ENCODE results near the gene FEZ2.
A peak's percentile ranks its signal among the peaks of the same experiment; 100 is the strongest.
"Not testable (repeated sequence)": the region's sequence is repeated elsewhere in the genome, so short reads cannot be mapped to it uniquely, and the experiment has no call there.

Gene FEZ2, protein sequence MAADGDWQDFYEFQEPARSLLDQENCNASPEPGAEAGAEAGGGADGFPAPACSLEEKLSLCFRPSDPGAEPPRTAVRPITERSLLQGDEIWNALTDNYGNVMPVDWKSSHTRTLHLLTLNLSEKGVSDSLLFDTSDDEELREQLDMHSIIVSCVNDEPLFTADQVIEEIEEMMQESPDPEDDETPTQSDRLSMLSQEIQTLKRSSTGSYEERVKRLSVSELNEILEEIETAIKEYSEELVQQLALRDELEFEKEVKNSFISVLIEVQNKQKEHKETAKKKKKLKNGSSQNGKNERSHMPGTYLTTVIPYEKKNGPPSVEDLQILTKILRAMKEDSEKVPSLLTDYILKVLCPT

DNA sequence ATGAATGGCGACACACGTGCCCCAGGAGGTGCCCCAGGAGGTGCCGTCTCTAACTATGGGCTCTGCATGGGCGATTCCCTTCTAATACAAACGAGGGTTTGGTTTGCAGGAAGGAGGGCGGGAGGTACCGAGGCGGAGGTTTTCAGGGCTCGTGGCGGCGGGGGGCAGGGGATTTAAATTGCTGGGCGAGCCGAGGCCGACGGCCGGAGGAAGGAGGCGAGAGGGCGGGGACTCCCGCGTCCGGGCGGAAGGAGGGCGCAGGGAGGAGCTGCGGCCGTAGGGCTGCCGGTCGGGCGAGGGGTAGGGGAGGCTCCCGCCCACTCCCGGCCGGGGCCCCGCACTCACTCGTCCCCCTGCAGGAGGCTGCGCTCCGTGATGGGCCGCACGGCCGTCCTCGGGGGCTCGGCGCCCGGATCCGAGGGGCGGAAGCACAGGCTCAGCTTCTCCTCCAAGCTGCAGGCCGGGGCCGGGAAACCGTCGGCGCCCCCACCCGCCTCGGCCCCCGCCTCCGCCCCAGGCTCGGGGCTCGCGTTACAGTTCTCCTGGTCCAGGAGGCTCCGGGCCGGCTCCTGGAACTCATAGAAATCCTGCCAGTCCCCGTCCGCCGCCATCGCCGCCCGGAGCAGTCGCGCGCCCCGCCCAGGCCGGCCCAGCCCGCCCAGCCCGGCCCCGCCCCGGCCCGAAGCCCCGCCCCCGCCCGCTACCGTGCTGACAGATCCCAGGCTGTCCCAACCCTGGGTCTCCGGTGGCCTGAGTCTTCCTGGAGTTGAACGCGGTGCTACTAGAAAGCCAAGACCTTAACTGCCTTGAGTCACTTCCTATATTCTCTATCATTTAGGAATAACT is at the start of gene FEZ2:
FEZ2 (minus strand) TSS at position 637 of the 846 bp plus-strand sequence; CDS start at position 611, 26 bp downstream.
- peak in 53 of 56 donors; percentile 20 to 81 (median 67) for DNase-seq

DNA sequence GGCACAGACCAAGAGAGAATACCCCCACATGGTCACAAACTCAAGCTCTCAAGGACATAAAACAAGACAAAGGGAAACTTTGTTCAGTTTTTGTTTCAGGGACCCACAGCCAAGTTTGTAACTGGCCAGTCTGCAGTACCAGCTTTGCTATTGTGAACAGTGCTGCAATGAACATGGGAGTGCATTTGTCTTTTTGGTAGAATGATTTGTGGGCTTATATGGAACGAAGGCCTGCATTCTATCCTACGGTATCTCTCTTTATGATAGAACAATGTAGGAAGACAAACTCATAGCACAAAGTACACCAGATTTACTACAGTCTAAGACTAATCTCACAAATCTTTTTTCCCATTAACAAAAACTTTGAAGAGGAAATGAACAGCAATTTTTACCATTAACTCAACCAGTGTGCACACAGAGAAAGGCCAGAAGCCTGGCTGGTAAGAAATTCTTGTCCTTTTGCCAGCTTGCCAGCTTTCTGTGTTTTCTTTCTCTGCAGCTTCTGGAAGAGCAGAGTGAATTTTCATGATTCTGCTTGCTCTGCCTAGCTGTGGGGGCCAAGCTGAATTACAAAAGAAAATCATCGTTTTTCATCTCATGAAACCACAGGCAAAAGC is 37.1 kb upstream of the FEZ2 start:
- DNase-seq, result peak in 1 of 56 donors; percentile 15

DNA sequence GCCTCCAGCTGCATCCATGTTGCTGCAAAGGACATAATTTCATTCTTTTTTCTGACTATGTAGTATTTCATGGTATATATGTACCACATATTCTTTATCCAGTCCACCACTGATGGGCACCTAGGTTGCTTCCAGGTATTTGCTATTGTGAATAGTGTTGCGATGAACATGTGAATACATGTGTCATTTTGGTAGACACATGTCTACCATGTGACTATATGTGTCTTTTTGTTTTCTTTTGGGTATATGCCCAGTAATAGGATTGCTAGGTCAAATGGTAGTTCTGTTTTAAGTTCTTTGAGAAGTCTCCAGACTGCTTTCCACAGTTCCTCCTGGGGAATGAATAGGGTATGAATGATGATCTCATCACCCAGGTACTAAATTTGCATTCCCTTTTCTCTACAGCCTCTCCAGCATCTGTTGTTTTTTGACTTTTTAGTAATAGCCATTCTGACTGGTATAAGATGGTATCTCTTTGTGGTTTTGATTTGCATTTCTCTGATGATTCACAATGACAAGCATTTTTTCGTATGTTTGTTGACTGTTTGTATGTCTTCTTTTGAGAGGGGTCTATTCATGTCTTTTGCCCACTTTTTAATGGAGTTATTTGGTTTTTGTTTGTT is 35.6 kb upstream of the FEZ2 start:
- no peak for DNase-seq

DNA sequence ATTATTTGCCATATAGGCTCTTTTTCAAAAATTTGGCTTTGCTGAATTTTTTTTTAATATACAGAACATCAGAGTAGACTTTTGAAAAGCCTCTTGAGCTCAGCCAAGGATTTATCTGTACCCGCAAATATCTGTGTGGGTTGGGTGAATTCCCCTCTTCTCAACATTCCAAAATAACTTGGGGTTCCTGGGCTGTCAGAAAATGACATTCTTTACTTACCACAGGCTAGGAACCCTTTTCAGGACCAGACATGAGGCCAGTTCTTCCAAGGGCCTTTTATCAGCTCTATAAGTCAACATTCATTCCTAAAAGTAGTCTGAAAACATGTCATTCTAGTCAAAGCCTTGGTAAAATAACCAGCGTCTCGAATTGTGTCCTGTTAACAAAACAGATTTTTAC is 28.8 kb upstream of the FEZ2 start:
- no peak for DNase-seq

DNA sequence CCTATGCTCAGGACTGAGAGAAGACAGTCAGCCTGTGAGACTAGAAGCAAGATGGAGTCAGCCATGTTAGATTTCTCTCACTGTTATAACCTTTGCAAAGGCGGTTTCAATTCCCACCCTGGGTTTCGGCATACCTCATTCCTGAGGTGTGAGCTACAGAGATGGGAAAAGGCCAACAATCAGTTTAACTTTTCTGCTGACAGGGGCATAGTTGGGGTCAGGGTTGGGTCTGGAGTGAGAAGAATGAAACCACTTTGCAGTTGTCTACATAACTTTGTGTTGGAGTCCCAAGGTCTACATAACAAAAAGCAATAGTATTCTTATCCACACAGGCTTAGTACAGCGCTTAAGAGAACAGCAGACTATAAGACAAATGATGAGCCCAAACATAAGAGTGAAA is 28.1 kb upstream of the FEZ2 start:
- no peak for DNase-seq

DNA sequence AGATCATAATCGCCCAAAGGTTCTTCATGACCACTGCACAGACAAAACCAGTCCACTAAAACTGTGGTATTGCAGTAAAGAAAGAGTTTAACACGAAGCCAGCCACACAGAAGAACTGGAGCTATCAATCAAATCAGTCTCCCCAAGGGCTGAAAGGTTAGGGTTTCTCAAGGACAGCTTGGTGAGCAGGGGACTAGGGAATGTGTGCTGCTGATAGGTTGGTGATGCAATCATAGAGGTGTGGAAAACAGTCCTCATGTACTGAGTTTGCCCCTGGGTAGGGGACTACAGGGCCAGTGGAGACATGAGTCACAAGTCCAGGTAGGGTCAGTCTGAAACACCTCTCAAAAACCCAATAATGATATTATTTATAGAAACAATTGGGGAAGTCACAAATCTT is 27.3 kb upstream of the FEZ2 start:
- no peak for DNase-seq

DNA sequence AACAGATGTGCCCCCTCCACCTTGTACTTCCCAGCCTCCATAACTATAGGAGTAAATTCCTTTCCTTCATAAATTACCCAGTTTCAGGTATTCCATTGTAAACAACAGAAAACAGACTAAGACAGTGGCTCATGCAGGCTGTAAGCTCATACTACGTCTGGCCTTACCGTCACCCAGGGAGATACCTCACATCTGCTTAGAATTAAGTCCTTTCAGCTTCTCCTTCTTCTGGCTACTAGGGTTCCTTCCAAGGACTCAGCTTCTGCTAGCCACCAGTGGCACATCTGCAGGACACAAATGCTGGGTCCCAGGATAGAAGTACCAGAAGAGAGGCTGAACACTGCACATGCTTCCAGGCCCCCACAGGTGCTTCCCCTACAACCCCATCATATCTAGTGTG is 22.4 kb upstream of the FEZ2 start:
- DNase-seq, result no peak

DNA sequence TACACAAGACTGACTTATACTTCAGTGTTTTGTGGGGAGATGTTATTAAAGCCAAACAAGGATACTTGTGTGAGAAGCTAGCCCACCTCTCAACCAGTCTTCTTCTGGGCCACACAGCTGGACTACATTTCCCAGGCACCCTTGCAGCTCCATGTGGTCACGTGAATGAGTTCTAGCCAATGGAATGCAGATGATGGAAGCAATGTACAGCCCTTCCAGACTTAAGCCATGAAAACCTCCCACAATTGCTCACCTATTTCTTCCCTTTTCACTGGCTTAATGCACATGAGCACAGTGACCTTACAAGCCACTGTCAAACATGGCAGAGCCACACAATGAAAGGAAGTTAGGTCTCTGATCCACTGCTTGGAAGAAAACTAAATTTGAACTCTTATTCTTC is 20.4 kb upstream of the FEZ2 start:
- DNase-seq, result peak in 6 of 56 donors; percentile 2 to 28 (median 5)

DNA sequence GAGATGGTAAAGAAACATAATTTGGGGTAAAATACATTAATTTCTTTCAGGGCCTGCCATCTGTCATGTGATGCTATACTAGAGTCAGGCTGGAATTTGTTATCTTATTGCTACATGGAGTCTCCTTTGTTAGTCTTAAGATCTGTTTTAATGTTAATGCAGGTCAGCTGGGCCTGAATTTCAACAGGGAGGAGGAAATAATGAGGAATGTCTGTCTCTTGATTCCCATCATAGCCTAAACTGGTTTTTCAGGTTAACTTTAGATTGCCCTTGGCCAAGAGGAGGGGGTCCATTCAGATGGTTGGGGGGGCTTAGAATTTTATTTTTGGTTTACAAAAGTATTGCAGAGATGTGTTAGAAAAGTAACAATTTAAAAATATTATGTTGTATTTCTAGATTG is 19.0 kb upstream of the FEZ2 start:
- no peak for DNase-seq

DNA sequence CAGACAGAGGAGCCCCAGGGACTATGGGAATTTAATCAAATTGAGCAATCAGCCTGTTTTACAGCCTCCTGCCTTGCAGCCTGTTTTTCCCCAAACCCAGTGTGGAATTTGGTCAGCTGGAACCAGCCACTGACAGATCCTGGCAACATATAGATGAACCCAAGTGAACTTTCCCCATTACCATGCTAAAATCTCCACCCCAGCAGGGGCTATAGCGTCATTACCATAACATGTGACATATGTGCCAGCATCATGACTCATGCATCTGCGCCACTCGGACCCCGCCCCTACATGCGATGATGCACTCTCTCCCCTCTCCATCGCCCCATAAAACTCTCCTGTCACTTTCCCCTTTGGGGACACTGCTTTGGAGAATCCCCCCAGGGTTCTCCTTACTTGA is 17.3 kb upstream of the FEZ2 start:
- no peak for DNase-seq

DNA sequence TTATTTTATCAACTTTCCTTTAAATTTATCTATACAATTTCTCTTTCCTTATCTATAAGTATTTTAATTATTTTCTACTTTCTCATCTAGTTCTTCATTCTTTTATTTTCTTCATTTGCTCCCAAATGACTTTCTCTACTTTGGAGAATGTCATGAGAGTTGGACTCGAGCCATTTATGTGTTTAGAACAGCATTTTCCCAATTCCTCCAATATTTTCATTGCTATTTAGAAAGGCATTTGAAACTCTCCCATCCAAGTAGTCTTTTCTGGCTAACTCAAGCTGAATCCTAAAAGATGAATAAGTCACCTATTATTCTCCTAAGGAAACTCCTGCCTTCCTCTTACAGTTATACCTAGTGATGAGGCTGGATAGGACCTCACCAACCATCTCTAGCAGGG is 15.8 kb upstream of the FEZ2 start:
- no peak for DNase-seq

DNA sequence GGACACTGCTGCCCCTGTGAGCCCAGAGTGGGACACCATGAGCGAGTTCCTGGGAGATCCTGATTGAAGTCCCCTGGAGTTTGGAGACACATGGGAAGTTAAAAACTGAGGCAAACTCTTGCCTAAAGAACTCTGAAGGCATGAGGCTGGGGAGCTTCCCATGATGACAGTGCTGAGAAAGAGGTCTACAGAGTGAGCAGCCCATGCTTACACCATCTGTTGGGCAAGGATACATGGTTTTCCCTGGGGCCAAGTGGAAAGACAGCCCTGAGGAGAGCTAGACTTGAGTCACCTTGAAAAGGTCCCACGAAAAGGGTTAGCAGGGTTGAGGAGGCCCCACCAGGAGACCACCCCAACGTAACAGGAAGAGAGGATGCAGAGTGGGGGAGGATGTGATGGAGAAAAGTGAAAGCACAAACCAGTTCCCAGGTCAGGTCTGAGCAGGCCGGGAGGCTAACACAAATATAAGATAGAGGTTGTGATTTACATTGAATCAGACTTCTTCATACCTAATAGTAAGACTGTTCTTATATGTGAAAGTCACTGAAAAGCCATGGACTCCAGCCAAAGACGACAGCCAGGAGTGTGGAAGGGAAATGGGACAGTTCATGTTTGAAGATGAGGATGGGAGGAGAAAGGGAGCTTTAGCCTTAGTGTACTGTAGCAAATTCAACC is 13.5 kb upstream of the FEZ2 start:
- DNase-seq, result no peak

DNA sequence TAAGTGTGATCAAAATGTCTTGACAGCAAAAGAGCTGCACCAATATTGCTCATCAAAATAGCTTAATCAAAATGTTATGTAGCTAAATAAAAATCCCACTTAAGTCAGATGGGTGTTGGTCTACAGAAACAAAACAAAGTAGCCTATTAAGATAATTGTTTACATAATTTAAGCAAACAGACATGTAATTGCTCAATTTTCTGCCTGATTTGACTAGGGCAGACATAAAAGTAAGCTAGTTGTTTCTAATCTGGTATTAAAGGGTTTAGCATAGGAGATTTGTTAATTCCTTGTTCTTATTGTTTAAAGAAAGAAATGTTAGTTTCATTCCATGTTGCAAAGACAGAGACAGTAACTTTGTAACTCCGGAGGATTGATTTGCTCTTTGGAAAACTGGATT is 11.5 kb upstream of the FEZ2 start:
- no peak for DNase-seq

DNA sequence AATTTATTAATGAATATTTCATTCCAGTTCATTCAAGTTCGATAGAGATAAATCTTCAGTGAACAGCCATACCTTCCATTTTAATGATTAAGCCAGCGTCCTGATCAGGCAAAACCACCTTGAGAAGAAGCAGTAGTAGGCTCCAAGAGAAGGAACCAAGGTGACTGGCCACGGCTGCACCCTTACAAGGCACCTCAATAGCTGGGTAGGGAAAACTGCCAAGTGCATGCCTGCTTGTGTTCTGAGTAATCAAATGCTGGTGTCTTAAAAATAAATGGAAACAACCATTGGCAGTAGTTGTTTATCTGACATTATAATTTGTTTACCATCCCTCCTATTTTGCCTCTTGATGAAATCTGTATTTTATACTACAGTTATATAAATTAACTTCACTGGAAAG is 10.0 kb upstream of the FEZ2 start:
- no peak for DNase-seq

DNA sequence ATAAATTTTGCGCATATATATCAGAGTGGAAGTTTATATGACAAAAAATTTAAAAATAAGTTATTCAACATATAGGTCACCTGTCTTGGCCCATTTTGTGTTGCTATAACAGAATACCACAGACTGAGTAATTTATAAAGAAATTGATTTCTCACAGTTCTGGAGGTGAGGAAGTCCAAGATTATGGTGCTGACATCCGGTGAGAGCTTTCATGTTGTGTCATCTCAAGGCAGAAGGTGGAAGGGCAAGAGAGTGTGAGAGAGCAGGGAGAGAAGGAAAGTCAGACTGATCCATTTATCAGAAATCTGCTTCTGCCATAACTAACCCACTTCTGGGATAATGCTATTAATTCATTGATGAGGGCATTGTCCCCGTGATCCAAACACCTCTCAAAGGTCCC is 9.0 kb upstream of the FEZ2 start:
- DNase-seq, result no peak

DNA sequence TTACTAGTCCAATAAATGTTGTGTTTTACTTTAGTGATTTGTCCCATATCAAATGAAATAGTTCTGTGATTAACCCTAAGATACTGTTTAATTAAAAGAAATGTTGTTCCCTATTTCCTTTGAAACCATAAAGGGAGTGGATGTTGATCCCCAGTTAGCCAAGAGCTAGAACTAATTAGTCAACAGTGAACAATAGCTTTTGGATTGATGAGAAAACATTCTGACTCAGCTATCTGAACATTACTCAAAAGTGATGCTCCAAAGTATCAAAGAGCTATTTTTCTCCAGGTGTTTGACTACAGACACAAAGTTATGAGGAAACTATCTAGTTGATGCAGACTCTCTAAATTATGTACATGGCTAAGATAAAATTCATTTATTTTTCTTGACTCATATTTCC is 7.3 kb upstream of the FEZ2 start:
- no peak for DNase-seq

DNA sequence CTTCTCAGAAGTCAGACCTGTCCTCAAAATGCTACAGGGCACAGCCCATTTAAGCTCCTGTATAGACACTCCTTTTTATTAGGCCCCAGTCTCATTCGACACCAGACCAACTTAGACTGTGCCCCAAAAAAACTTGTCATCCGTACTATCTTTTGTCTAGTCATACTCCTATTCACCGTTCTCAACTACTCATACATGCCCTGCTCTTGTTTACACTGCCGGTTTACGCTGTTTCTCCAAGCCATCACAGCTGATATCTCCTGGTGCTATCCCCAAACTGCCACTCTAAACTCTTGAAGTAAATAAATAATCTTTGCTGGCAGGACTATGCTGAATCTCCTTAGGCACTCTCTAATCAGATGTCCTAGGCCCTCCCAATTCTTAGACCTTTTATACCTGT is 5.7 kb upstream of the FEZ2 start:
- not testable (repeated sequence) for DNase-seq

DNA sequence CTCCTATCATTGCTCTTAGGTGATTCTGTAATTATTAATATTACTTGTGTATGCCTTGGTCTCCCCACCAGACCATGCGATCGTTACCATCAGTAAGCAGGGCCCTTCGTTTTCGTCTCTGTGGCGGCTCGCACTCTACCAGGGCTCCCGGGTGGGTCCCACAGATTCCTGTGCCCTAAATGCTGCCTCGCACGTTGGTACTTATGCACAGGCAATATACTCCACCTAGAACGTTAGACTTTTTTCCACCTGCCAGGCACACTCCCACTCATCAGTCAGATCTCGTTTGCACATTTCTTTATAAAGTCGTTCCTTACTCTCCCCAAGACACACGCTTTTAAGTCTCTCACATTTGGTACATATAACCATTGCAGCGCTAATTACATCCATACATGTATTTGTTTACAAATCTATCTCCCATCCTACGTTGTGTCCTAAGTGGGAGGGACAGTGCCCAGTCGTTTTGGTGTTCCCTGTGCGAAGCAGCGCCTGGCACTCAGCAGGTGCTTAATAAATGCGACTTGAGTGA is 901 bp downstream of the FEZ2 start:
- DNase-seq, result no peak

DNA sequence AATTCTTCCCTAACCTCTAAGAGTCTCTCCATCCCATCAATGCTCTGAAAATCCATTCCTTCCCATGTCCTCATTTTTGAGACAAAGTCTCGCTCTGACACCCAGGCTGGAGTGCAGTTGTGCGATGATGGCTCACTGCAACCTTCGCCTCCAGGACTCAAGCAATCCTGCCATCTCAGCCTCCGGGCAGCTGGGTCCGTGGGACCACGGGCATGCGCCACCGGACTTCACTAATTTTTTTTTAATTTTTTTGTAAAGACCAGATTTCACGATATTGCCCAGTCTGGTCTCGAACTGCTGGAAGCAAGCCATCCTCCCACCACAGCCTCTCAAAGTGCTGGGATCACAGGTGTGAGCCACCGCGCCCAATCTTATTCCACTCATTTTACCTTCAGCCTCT is 1.6 kb downstream of the FEZ2 start:
- DNase-seq, result no peak

DNA sequence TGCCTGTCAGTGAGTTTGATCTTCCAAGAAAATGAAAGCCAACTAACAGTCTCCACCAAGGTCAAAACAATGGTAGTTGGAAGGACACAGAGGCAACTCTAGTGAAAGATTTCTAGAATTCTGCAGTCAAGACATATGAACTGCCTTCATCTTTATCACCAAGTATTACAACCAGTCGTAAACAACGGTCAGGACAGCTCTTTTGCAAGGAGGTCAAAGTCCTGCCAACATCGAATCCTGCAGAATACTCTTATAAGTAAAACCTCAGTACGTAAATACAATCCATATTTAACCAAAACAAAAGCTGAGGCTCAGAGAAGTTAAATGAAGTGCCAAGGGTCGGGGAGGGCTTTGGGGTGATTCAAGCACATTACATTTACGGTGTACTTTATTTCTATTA is 3.1 kb downstream of the FEZ2 start:
- DNase-seq, result no peak

DNA sequence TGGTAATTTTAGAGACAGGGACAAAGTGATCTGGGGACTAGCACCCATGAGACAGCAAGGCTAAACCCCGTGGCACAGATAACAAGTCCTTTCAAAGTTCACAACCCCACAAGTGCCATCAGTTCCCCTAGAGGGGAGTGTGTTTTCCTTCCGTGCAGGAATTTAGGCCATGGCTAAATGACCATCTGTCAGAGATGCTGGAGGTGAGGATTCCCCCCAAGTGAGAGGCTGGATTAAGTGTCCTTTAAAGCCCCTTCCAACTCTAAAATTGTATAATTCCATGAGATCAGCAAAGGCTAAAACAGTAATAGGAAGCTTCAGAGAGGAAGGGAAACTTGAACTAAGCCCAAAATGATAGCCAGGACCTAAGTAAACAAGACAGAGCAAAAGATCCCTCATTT is 8.7 kb downstream of the FEZ2 start:
- DNase-seq, result peak in 4 of 56 donors; percentile 4 to 14 (median 10)
